MV-4-11 (cell line): ENCODE data around the gene PFKFB4.
"Not testable (repeated sequence)": the region's sequence is repeated elsewhere in the genome, so short reads cannot be mapped to it uniquely, and the experiment has no call there.

Experiments used
- DNase-seq: peaks from one replicate; lab custom pipeline; 2025; lab: John Stamatoyannopoulos, UW

Gene PFKFB4

GRCh38 chr3:48492461-48493202, 64.0 kb downstream of the PFKFB4 start:
- peak; percentile 97 for DNase-seq

GRCh38 chr3:48486952-48487351, 69.7 kb downstream of the PFKFB4 start:
- no peak for DNase-seq

DNA sequence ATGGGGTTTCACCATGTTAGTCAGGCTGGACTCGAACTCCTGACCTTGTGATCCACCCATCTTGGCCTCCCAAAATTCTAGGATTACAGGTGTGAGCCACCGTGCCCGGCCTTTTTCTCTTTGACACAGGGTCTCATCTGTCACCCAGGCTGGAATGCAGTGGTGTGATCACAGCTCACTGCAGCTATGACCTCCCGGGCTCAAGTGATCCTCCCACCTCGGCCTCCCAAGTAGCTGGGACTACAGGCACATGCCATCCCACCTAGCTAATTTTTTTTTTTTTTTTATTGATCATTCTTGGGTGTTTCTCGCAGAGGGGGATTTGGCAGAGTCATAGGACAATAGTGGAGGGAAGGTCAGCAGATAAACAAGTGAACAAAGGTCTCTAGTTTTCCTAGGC, 73.8 kb downstream of the PFKFB4 start:
- DNase-seq, result not testable (repeated sequence)

DNA sequence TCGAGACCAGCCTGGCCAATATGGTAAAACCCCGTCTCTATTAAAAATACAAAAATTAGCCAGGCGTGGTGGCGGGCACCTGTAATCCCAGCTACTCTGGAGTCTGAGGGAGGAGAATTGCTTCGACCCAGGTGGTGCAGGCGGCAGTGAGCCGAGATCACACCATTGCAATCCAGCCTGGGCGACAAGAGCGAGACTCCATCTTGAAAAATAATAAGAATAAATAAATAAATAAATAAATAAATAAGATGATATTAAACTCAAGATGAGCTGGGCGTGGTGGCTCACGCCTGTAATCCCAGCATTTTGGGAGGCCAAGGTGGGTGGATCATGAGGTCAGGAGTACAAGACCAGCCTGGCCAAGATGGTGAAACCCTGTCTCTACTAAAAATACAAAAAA, 75.7 kb downstream of the PFKFB4 start:
- not testable (repeated sequence) for DNase-seq

DNA sequence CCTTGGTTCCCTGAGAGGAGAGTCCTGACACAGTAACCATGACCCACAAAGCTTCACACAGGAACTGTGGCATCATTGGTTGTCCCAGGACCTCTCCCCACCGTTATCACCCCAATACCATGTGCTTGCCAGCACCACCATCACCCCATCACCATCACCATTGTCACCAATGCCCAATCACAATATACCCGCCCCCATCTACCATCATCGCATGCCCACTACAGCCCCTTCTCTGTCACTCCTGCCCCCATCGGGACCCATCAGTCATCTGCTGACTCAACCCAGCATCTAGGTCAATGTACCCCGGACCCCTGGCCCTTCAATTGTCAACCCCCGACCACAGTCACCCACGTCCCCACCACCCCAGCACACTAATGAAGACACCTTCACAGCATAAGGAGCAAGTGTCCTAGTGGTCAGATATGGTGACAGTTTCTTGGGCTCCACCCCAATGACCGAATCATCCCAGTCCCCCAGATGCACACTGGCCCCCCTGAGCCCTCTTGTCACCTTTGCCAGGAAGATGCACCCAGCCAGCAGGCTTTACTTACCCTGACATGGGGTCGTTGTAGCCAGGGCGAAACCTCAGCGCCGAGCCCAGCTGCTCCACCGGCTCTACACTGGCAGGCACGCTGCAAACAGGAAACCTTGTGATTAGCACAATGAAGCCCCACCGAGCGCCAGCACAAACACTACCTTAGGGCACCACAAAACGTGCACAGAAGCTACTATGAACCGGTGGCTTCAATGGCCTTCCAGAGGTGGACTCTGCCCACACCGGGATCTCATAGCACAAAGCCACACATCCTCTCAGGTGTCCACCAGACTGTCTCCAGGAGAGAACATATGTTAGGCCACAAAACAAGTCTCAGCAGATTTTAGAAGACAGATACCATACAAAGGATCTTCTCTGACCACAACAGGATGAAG, 77.7 kb downstream of the PFKFB4 start:
- DNase-seq, result peak; percentile 70

- DNase-seq, result no peak
Measured at GRCh38 chr3:48477959-48478520, 78.6 kb downstream of the PFKFB4 start.

- no peak for DNase-seq
Measured at GRCh38 chr3:48476426-48477053, 80.1 kb downstream of the PFKFB4 start.

DNA sequence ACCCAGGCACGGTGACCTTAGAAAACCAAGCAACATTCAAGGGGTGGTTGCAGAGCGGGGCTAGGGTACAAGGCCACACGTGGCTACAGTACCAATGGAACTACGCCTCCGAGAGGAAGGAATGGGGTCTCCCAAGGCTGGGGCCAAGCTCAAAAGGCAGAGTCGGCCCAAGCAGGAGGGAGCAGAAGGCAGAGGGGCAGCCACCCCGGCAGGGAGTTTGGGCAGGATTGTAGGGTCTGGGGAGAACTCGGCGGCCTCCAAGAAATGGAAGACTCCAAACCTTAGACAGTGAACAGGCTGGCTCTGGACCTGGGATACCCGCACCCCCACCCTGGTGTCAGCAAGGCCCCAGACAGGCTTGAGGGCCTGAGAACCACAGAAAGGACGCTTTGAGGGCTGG, 81.4 kb downstream of the PFKFB4 start:
- DNase-seq, result no peak

GRCh38 chr3:48474619-48475018, 82.0 kb downstream of the PFKFB4 start:
- DNase-seq, result no peak

GRCh38 chr3:48474031-48474430, 82.6 kb downstream of the PFKFB4 start:
- DNase-seq, result not testable (repeated sequence)

- DNase-seq, result no peak
Measured at GRCh38 chr3:48473617-48473952, 83.0 kb downstream of the PFKFB4 start.

GRCh38 chr3:48472923-48473616, 83.5 kb downstream of the PFKFB4 start:
- DNase-seq, result peak; percentile 96

DNA sequence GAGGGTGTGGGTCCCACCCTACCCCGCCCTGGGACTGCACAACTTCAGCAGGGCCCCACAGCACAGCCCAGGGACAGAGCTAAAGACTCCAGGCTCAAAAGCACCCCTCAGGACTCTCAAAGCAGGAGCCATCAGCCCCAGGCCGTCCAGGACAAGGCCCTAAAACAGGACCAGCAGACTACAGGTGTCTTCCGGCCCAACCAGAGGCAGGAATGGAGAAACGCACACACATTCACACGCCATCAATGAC, 84.0 kb downstream of the PFKFB4 start:
- no peak for DNase-seq

DNA sequence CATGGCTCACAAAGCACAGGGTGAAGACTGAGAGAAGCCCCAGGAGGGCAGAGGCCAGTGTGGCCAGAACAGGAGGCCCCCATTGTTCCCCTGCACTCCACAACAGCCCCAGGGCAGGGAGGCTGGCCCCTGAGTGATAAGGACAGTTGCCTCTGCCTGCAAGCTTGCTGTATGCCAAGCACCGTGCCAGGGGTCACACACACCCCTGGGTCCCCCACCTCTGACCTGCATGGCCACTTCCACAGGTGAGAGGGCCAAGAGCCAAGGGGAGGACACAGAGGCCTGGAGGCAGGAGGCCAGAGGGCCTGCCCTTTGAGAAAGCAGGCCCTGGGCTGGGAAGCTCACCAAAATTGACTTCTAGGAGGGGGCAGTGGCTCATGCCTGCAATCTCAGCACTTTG, 86.3 kb downstream of the PFKFB4 start:
- DNase-seq, result no peak

DNA sequence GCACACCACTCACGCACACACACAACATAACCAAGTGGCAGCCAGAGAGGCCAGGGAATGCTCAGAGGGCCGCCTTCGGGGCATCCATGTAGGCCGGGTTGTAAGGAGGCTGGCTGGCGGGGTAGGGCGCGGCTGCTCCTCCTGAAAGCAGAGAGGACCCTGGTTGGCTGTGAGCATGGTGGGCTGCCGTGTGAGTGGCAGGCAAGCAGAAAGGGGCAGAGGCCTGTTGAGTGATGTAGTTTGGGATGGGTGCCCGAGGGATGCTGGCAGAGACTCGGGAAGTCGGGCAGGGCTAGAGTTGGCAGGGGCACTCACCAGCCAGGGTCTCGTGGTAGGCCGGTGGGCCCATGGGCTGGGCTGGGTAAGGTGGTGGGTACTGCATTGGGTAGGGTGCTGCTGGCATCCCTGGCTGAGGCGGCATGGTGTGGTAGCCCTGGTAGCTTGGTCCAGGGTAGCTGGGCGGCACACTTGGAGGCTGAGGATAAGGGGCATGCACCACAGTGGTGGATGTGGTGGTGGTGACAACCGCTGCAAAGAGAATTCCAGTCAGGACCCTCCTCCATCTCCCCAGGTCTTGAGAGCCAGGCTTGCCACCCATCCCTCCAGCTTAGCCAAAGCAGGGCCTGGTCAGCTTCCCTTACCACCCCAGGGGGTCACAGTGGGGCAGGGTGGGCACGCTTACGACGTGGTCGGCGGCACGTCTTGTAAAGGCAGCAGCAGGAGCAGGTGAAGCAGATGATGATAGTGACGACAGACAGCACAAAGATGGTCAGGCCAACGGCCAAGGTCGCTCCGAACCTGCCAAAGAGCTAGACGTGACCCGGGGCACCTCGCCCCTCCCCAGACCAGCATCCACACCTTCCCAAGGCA, 87.3 kb downstream of the PFKFB4 start:
- DNase-seq, result no peak

DNA sequence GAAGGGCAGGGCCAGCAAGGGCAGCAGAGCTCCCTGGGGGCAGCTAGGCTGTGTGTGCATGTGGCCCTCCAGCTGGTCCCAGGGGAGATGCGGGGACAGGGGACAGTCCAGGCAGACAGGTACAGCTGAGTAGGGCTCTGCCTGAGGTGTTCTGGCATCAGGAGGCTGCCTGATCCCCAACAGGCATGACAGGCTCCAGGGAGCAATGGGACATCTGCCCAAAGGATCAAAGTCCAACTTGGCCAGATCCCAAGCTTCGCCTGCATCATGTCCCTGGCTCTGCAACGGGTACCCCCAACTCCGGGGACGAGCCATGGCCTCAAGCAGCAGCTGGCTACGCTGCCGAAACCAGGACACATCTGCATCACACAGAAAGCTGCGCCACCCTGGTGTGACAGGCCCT, 88.3 kb downstream of the PFKFB4 start:
- no peak for DNase-seq
